Endothelial cell of umbilical vein (primary cell): Measurements from ENCODE around the gene PTDSS2. TPM values are rescaled to one million over a fixed set of nuclear protein-coding genes. Genes with fewer than 3 reads are reported as not detected.

Experiments used
- BruUV-seq: library from RNA; stranded (reverse); fragments of 400-500 nt; replicated peaks from 2 replicates; lab custom pipeline; 2021; lab: Mats Ljungman, UMichigan
- CTCF ChIA-PET: fragments of 300-600, 350-600 bp; sonication (Branson Sonifier 250); formaldehyde crosslinking; loops from one replicate; lab custom pipeline; 2021; ENCODE audit warnings: antibody characterized with exemption, inconsistent platforms; lab: Charles Lee
- POLR2A ChIA-PET: fragments of 300-600, 350-600 bp; sonication (Branson Sonifier 250); formaldehyde crosslinking; loops from one replicate; lab custom pipeline; 2021; ENCODE audit warnings: antibody characterized with exemption, inconsistent platforms; lab: Charles Lee
- DNase-seq: peaks from one replicate; pipeline ENCODE4 v3.0.0-alpha.2; 2011; ENCODE audit warnings: low read depth, low spot score
- FAIRE-seq: peaks from 2 replicates; lab custom pipeline; 2011; peaks lifted over from hg19 to GRCh38; lab: Jason Lieb, UNC
- H2AFZ ChIP-seq: 2 replicates; pipeline ENCODE4 v1.6.0; 2012; ENCODE audit warnings: low read depth, low read length, control low read depth, inconsistent platforms
- H3K27ac ChIP-seq: 2 replicates; pipeline ENCODE4 v1.5.1; 2011; ENCODE audit warnings: low read depth, mild to moderate bottlenecking, control low read depth, low read length, moderate library complexity; ENCODE audit not compliant: insufficient read depth
- H3K27me3 ChIP-seq, 2 experiments: 2 replicates each; pipeline versions ENCODE4 v1.6.0 to v1.6.1; 2011; ENCODE audit warnings: low read length in 2 of 2, mixed read lengths in 1 of 2; ENCODE audit not compliant: control insufficient read depth in 2 of 2, insufficient read depth in 2 of 2
- H3K36me3 ChIP-seq, 2 experiments: 2 replicates in 1 of 2; 3 replicates in 1 of 2; pipeline ENCODE4 v1.5.1; 2011; ENCODE audit warnings: low read length in 2 of 2, mild to moderate bottlenecking in 1 of 2, moderate library complexity in 1 of 2; ENCODE audit not compliant: control insufficient read depth in 2 of 2, insufficient read depth in 2 of 2; ENCODE audit errors: extremely low read depth in 1 of 2
- H3K4me1 ChIP-seq: 3 replicates; pipeline ENCODE4 v1.5.1; 2011; ENCODE audit warnings: mild to moderate bottlenecking, low read length; ENCODE audit not compliant: control insufficient read depth, insufficient read depth; ENCODE audit errors: extremely low read depth
- H3K4me2 ChIP-seq: 2 replicates; pipeline ENCODE4 v1.6.1; 2011; ENCODE audit warnings: low read length, control low read depth, mixed read lengths; ENCODE audit not compliant: insufficient read depth
- H3K4me3 ChIP-seq, 3 experiments: fragments of 200-600 bp in 1 of 3; sonication (generic), shearing (Covaris generic) in 1 of 3; replicated peaks in 1 of 3; 2 replicates each; pipeline ENCODE4 v1.5.1; 2011 to 2016; ENCODE audit warnings: control low read depth in 3 of 3, low read length in 3 of 3, mild to moderate bottlenecking in 2 of 3, inconsistent platforms in 1 of 3, low read depth in 1 of 3, moderate library complexity in 1 of 3; ENCODE audit not compliant: insufficient read depth in 1 of 3
- H3K79me2 ChIP-seq: 2 replicates; pipeline ENCODE4 v1.6.0; 2012; ENCODE audit warnings: low read length, inconsistent platforms; ENCODE audit not compliant: control insufficient read depth, insufficient read depth
- H3K9ac ChIP-seq: replicated peaks from 2 replicates; pipeline ENCODE3; 2011; ENCODE audit warnings: low read length, control low read depth; ENCODE audit not compliant: insufficient read depth; ENCODE audit errors: extremely low read depth
- H3K9me1 ChIP-seq: replicated peaks from 3 replicates; pipeline ENCODE4 v1.6.0; 2011; ENCODE audit warnings: mild to moderate bottlenecking, low read length; ENCODE audit not compliant: control insufficient read depth, insufficient read depth; ENCODE audit errors: extremely low read depth
- H3K9me3 ChIP-seq: replicated peaks from 2 replicates; pipeline ENCODE4 v1.5.1; 2012; ENCODE audit warnings: low read length, inconsistent platforms; ENCODE audit not compliant: control insufficient read depth, insufficient read depth
- H4K20me1 ChIP-seq: replicated peaks from 2 replicates; pipeline ENCODE3; 2011; ENCODE audit warnings: mild to moderate bottlenecking, low read length; ENCODE audit not compliant: control insufficient read depth, insufficient read depth; ENCODE audit errors: extremely low read depth
- CTCF ChIP-seq, 2 donors: IDR thresholded peaks; 1 replicate in 1 of 2; 2 replicates in 1 of 2; pipeline ENCODE4 v1.5.1; 2011; ENCODE audit warnings: low read length in 2 of 2, mild to moderate bottlenecking in 2 of 2, moderate library complexity in 2 of 2, control low read depth in 1 of 2, inconsistent platforms in 1 of 2, low read depth in 1 of 2; ENCODE audit not compliant: insufficient read depth in 1 of 2; ENCODE audit errors: extremely low read depth in 1 of 2
- EZH2 ChIP-seq: IDR thresholded peaks from 2 replicates; pipeline ENCODE4 v1.6.1; 2012; ENCODE audit warnings: borderline replicate concordance, low read depth, mild to moderate bottlenecking, moderate library complexity, low read length, inconsistent platforms; ENCODE audit not compliant: severe bottlenecking
- FOS ChIP-seq: IDR thresholded peaks from 2 replicates; pipeline ENCODE4 v1.6.1; 2011; ENCODE audit warnings: mild to moderate bottlenecking, low read length, moderate library complexity, borderline replicate concordance; ENCODE audit not compliant: insufficient read depth
- GATA2 ChIP-seq: IDR thresholded peaks from 2 replicates; pipeline ENCODE4 v1.7.0; 2011; ENCODE audit warnings: low read depth, mild to moderate bottlenecking, moderate library complexity, mixed read lengths, low read length; ENCODE audit not compliant: insufficient read length, insufficient read depth
- JUN ChIP-seq: IDR thresholded peaks from 2 replicates; pipeline ENCODE4 v1.6.1; 2011; ENCODE audit warnings: borderline replicate concordance, low read depth; ENCODE audit not compliant: insufficient read length, insufficient read depth
- MAX ChIP-seq: IDR thresholded peaks from 2 replicates; pipeline ENCODE4 v1.6.1; 2011; ENCODE audit not compliant: insufficient read depth, insufficient read length
- MYC ChIP-seq: IDR thresholded peaks from one replicate; pipeline ENCODE4 v1.6.1; 2011; ENCODE audit warnings: mild to moderate bottlenecking, low read depth, low read length
- POLR2A ChIP-seq: IDR thresholded peaks from 2 replicates; pipeline ENCODE4 v1.6.1; 2012; ENCODE audit warnings: low read depth, mild to moderate bottlenecking, control low read depth, low read length
- POLR2AphosphoS5 ChIP-seq: IDR thresholded peaks from 2 replicates; pipeline ENCODE4 v1.6.1; 2012; ENCODE audit warnings: low read depth, mild to moderate bottlenecking, control low read depth, low read length, moderate library complexity; ENCODE audit not compliant: insufficient read depth
- dilution Hi-C: fragments of 300-500 bp; cut with MboI; formaldehyde crosslinking; loops from one replicate; pipeline ENCODE4 v1.15.0; 2019; ENCODE audit warnings: low sequenced_read_pairs; ENCODE audit not compliant: extremely low pct_ligation_motif_present
- intact Hi-C: fragments of 100-400 bp; cut with micrococcal nuclease; formaldehyde crosslinking; loops from one replicate; pipeline ENCODE4 v1.10.0; 2022
- polyA plus RNA-seq, 4 experiments: library from polyadenylated mRNA; depleted of rRNA in 3 of 4; stranded (reverse) in 3 of 4; unstranded in 1 of 4; fragments of >200 nt; gene quantifications; 2 replicates each; pipeline versions ENCODE4 v1.2.1 to v1.2.3, GENCODE V29; 2011 to 2012; ENCODE audit warnings: missing spikeins in 1 of 4
- total RNA-seq: library from RNA; stranded (reverse); gene quantifications from 2 replicates; pipeline ENCODE4 v1.2.3, GENCODE V29; 2021

Gene PTDSS2
- total and polyA plus RNA-seq, 2 donors (not counting 3 experiments of a cell fraction or from before 2014, with no cell fraction given): 41.4 to 46.8 TPM

DNA sequence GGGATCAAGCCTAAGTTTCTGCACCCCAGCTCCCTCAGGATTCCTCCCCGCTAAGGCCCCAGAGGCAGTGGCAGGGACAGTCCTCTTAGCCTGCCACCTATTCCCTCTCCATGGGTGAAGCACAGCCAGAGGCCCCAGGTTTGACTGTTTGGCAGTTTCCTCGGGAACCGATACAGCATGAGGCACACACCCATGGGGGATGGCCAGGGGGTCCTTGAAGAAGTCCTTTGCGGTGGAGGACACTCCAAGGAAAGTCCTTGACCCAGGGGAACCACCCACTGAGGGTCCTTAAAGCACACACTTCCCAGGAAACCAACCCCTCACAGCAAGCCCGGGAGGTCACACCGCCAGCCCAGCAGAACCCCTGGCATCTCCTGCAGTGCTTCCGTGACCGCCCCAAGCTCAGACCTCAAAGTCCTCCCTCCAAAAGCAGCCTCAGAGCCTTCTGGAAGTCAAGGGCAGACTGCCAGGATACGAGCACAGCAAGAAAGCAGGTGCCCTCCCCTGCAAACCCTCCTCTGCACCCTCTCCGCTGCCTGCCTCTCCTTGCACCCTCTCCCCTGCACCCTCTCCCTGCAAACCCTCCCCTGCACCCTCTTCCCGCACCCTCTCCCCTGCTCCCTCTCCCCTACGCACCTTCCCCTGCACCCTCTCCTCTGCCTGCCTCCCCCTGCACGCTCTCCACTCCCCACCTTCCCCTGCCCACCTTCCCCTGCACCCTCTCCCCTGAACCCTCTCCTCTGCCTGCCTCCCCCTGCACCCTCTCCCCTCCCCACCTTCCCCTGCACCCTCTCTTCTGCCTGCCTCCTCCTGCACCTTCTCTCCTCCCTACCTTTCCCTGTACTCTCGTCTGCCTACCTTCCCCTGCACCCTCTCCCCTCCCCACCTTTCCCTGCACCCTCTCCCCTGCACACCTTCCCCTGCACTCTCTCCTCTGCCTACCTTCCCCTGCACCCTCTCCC is 36.7 kb upstream of the PTDSS2 start:
- H2AFZ ChIP-seq: no peak overlapping the region
- no peaks in the 10 kb centered on the region for H3K9me1 ChIP-seq
- no peak overlapping the region for H3K4me3 ChIP-seq
- CTCF ChIA-PET: interaction anchor here (3.9 kb wide), 1 partner anchor 35 kb away, joined by 32 read pairs; no protein-coding TSS in a partner anchor
- H4K20me1 ChIP-seq: no peaks in the 10 kb centered on the region
- no peak overlapping the region for H3K4me2 ChIP-seq
- no TSS peak for BruUV-seq
- H3K27me3 ChIP-seq: no peaks in the 10 kb centered on the region
- intact Hi-C loops: loop anchor here (2.0 kb wide), 1 partner anchor 93 kb away; the partner anchor contains the start of gene RNH1
- FAIRE-seq (no peak), DNase-seq (no peak)
- no peaks in the 10 kb centered on the region for H3K79me2 ChIP-seq
- POLR2A ChIA-PET: no interaction called here
- peaks cover 21% of the 10 kb centered on the region for H3K4me1 ChIP-seq
- dilution Hi-C loops: no loop called here
- H3K27ac ChIP-seq: no peak overlapping the region
- no peak for TF ChIP-seq MYC
- no peak for TF ChIP-seq POLR2AphosphoS5
- no peak for TF ChIP-seq CTCF (IDR thresholded peaks at IDR 0.05; ENCODE audit: extremely low read depth in 1 of 2, insufficient read depth in 1 of 2, low read depth in 1 of 2, low read length in 2 of 2)
- no peak for TF ChIP-seq POLR2A
- no peak for TF ChIP-seq GATA2
- TF ChIP-seq MAX: no peak
- TF ChIP-seq JUN: no peak
- no peak for TF ChIP-seq FOS
- no peak for TF ChIP-seq EZH2
- no peak overlapping the region for H3K9ac ChIP-seq
- no peaks in the 10 kb centered on the region for H3K9me3 ChIP-seq
- H3K36me3 ChIP-seq: no peaks in the 10 kb centered on the region
